Endothelial cell of umbilical vein (primary cell): ENCODE results near the gene DUS1L. TPM values are rescaled to one million over a fixed set of nuclear protein-coding genes. Genes with fewer than 3 reads are reported as not detected.

Experiments used
- BruUV-seq: library from RNA; stranded (reverse); fragments of 400-500 nt; replicated peaks from 2 replicates; lab custom pipeline; 2021; lab: Mats Ljungman, UMichigan
- CTCF ChIA-PET: fragments of 300-600, 350-600 bp; sonication (Branson Sonifier 250); formaldehyde crosslinking; loops from one replicate; lab custom pipeline; 2021; ENCODE audit warnings: antibody characterized with exemption, inconsistent platforms; lab: Charles Lee
- POLR2A ChIA-PET: fragments of 300-600, 350-600 bp; sonication (Branson Sonifier 250); formaldehyde crosslinking; loops from one replicate; lab custom pipeline; 2021; ENCODE audit warnings: antibody characterized with exemption, inconsistent platforms; lab: Charles Lee
- DNase-seq: peaks from one replicate; pipeline ENCODE4 v3.0.0-alpha.2; 2011; ENCODE audit warnings: low read depth, low spot score
- FAIRE-seq: peaks from 2 replicates; lab custom pipeline; 2011; peaks lifted over from hg19 to GRCh38; lab: Jason Lieb, UNC
- H2AFZ ChIP-seq: 2 replicates; pipeline ENCODE4 v1.6.0; 2012; ENCODE audit warnings: low read depth, low read length, control low read depth, inconsistent platforms
- H3K27ac ChIP-seq: 2 replicates; pipeline ENCODE4 v1.5.1; 2011; ENCODE audit warnings: low read depth, mild to moderate bottlenecking, control low read depth, low read length, moderate library complexity; ENCODE audit not compliant: insufficient read depth
- H3K27me3 ChIP-seq, 2 experiments: 2 replicates each; pipeline versions ENCODE4 v1.6.0 to v1.6.1; 2011; ENCODE audit warnings: low read length in 2 of 2, mixed read lengths in 1 of 2; ENCODE audit not compliant: control insufficient read depth in 2 of 2, insufficient read depth in 2 of 2
- H3K36me3 ChIP-seq, 2 experiments: 2 replicates in 1 of 2; 3 replicates in 1 of 2; pipeline ENCODE4 v1.5.1; 2011; ENCODE audit warnings: low read length in 2 of 2, mild to moderate bottlenecking in 1 of 2, moderate library complexity in 1 of 2; ENCODE audit not compliant: control insufficient read depth in 2 of 2, insufficient read depth in 2 of 2; ENCODE audit errors: extremely low read depth in 1 of 2
- H3K4me1 ChIP-seq: 3 replicates; pipeline ENCODE4 v1.5.1; 2011; ENCODE audit warnings: mild to moderate bottlenecking, low read length; ENCODE audit not compliant: control insufficient read depth, insufficient read depth; ENCODE audit errors: extremely low read depth
- H3K4me2 ChIP-seq: 2 replicates; pipeline ENCODE4 v1.6.1; 2011; ENCODE audit warnings: low read length, control low read depth, mixed read lengths; ENCODE audit not compliant: insufficient read depth
- H3K4me3 ChIP-seq, 3 experiments: fragments of 200-600 bp in 1 of 3; sonication (generic), shearing (Covaris generic) in 1 of 3; replicated peaks in 1 of 3; 2 replicates each; pipeline ENCODE4 v1.5.1; 2011 to 2016; ENCODE audit warnings: control low read depth in 3 of 3, low read length in 3 of 3, mild to moderate bottlenecking in 2 of 3, inconsistent platforms in 1 of 3, low read depth in 1 of 3, moderate library complexity in 1 of 3; ENCODE audit not compliant: insufficient read depth in 1 of 3
- H3K79me2 ChIP-seq: 2 replicates; pipeline ENCODE4 v1.6.0; 2012; ENCODE audit warnings: low read length, inconsistent platforms; ENCODE audit not compliant: control insufficient read depth, insufficient read depth
- H3K9ac ChIP-seq: replicated peaks from 2 replicates; pipeline ENCODE3; 2011; ENCODE audit warnings: low read length, control low read depth; ENCODE audit not compliant: insufficient read depth; ENCODE audit errors: extremely low read depth
- H3K9me1 ChIP-seq: replicated peaks from 3 replicates; pipeline ENCODE4 v1.6.0; 2011; ENCODE audit warnings: mild to moderate bottlenecking, low read length; ENCODE audit not compliant: control insufficient read depth, insufficient read depth; ENCODE audit errors: extremely low read depth
- H3K9me3 ChIP-seq: replicated peaks from 2 replicates; pipeline ENCODE4 v1.5.1; 2012; ENCODE audit warnings: low read length, inconsistent platforms; ENCODE audit not compliant: control insufficient read depth, insufficient read depth
- H4K20me1 ChIP-seq: replicated peaks from 2 replicates; pipeline ENCODE3; 2011; ENCODE audit warnings: mild to moderate bottlenecking, low read length; ENCODE audit not compliant: control insufficient read depth, insufficient read depth; ENCODE audit errors: extremely low read depth
- EZH2 ChIP-seq: IDR thresholded peaks from 2 replicates; pipeline ENCODE4 v1.6.1; 2012; ENCODE audit warnings: borderline replicate concordance, low read depth, mild to moderate bottlenecking, moderate library complexity, low read length, inconsistent platforms; ENCODE audit not compliant: severe bottlenecking
- FOS ChIP-seq: IDR thresholded peaks from 2 replicates; pipeline ENCODE4 v1.6.1; 2011; ENCODE audit warnings: mild to moderate bottlenecking, low read length, moderate library complexity, borderline replicate concordance; ENCODE audit not compliant: insufficient read depth
- GATA2 ChIP-seq: IDR thresholded peaks from 2 replicates; pipeline ENCODE4 v1.7.0; 2011; ENCODE audit warnings: low read depth, mild to moderate bottlenecking, moderate library complexity, mixed read lengths, low read length; ENCODE audit not compliant: insufficient read length, insufficient read depth
- JUN ChIP-seq: IDR thresholded peaks from 2 replicates; pipeline ENCODE4 v1.6.1; 2011; ENCODE audit warnings: borderline replicate concordance, low read depth; ENCODE audit not compliant: insufficient read length, insufficient read depth
- MAX ChIP-seq: IDR thresholded peaks from 2 replicates; pipeline ENCODE4 v1.6.1; 2011; ENCODE audit not compliant: insufficient read depth, insufficient read length
- MYC ChIP-seq: IDR thresholded peaks from one replicate; pipeline ENCODE4 v1.6.1; 2011; ENCODE audit warnings: mild to moderate bottlenecking, low read depth, low read length
- POLR2A ChIP-seq: IDR thresholded peaks from 2 replicates; pipeline ENCODE4 v1.6.1; 2012; ENCODE audit warnings: low read depth, mild to moderate bottlenecking, control low read depth, low read length
- POLR2AphosphoS5 ChIP-seq: IDR thresholded peaks from 2 replicates; pipeline ENCODE4 v1.6.1; 2012; ENCODE audit warnings: low read depth, mild to moderate bottlenecking, control low read depth, low read length, moderate library complexity; ENCODE audit not compliant: insufficient read depth
- dilution Hi-C: fragments of 300-500 bp; cut with MboI; formaldehyde crosslinking; loops from one replicate; pipeline ENCODE4 v1.15.0; 2019; ENCODE audit warnings: low sequenced_read_pairs; ENCODE audit not compliant: extremely low pct_ligation_motif_present
- intact Hi-C: fragments of 100-400 bp; cut with micrococcal nuclease; formaldehyde crosslinking; loops from one replicate; pipeline ENCODE4 v1.10.0; 2022
- polyA plus RNA-seq, 4 experiments: library from polyadenylated mRNA; depleted of rRNA in 3 of 4; stranded (reverse) in 3 of 4; unstranded in 1 of 4; fragments of >200 nt; gene quantifications; 2 replicates each; pipeline versions ENCODE4 v1.2.1 to v1.2.3, GENCODE V29; 2011 to 2012; ENCODE audit warnings: missing spikeins in 1 of 4
- total RNA-seq: library from RNA; stranded (reverse); gene quantifications from 2 replicates; pipeline ENCODE4 v1.2.3, GENCODE V29; 2021
- TF ChIP-seq, protein P1 (sequence below), 2 donors: IDR thresholded peaks; 1 replicate in 1 of 2; 2 replicates in 1 of 2; pipeline ENCODE4 v1.5.1; 2011; ENCODE audit warnings: low read length in 2 of 2, mild to moderate bottlenecking in 2 of 2, moderate library complexity in 2 of 2, control low read depth in 1 of 2, inconsistent platforms in 1 of 2, low read depth in 1 of 2; ENCODE audit not compliant: insufficient read depth in 1 of 2; ENCODE audit errors: extremely low read depth in 1 of 2

The DUS1L gene
- total and polyA plus RNA-seq, 2 donors (not counting 3 experiments of a cell fraction or from before 2014, with no cell fraction given) = 60.1 to 92.9 TPM

GRCh38 chr17:82014971-82015310 is 50.7 kb downstream of the DUS1L start:
- CTCF ChIA-PET = no interaction called here

DNA sequence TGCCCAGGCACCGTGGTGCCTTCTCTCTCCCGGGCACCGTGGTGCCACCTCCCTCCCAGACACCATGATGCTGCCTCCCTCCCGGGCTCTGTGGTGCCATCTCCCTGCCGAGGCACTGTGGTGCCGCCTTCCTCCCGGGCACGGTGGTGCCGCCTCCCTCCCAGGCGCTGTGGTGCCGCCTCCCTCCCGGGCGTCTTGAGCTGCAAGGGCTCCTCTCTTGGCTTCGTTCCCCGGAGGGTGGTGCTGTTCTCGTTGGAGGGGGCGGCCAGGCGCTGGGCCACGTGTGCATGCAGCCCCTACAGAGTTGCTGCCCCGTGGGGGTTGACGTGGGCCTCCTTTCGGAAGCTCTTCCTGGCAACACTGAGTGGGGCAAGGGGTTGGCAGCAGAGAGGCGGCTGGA is 51.2 kb downstream of the DUS1L start:
- CTCF ChIA-PET = interaction anchor here (1.5 to 2.3 kb wide), 2 partner anchors 11 to 55 kb away, joined by 5 to 12 read pairs; no protein-coding TSS in a partner anchor
- no peak for FAIRE-seq
- BruUV-seq = no TSS peak

More at GRCh38 chr17:82014971-82015310, 50.7 kb downstream of the DUS1L start:
- intact Hi-C loops (no loop called here), dilution Hi-C loops (no loop called here)
- POLR2A ChIA-PET = no interaction called here
- H3K36me3 ChIP-seq = no peaks in the 10 kb centered on the region
- FAIRE-seq (no peak), DNase-seq (no peak)
- no peak overlapping the region for H2AFZ ChIP-seq
- H3K9ac ChIP-seq = no peak overlapping the region
- H3K9me3 ChIP-seq = no peaks in the 10 kb centered on the region
- no peaks in the 10 kb centered on the region for H4K20me1 ChIP-seq
- H3K9me1 ChIP-seq = no peaks in the 10 kb centered on the region
- no peaks in the 10 kb centered on the region for H3K4me1 ChIP-seq
- H3K27me3 ChIP-seq = no peaks in the 10 kb centered on the region
- TF ChIP-seq JUN (no peak), POLR2AphosphoS5 (no peak), GATA2 (no peak), POLR2A (no peak), MYC (no peak)
- TF ChIP-seq, protein P1, sequence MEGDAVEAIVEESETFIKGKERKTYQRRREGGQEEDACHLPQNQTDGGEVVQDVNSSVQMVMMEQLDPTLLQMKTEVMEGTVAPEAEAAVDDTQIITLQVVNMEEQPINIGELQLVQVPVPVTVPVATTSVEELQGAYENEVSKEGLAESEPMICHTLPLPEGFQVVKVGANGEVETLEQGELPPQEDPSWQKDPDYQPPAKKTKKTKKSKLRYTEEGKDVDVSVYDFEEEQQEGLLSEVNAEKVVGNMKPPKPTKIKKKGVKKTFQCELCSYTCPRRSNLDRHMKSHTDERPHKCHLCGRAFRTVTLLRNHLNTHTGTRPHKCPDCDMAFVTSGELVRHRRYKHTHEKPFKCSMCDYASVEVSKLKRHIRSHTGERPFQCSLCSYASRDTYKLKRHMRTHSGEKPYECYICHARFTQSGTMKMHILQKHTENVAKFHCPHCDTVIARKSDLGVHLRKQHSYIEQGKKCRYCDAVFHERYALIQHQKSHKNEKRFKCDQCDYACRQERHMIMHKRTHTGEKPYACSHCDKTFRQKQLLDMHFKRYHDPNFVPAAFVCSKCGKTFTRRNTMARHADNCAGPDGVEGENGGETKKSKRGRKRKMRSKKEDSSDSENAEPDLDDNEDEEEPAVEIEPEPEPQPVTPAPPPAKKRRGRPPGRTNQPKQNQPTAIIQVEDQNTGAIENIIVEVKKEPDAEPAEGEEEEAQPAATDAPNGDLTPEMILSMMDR (IDR thresholded peaks at IDR 0.05; ENCODE audit: extremely low read depth in 1 of 2, insufficient read depth in 1 of 2, low read depth in 1 of 2, low read length in 2 of 2) = no peak
- H3K79me2 ChIP-seq = no peaks in the 10 kb centered on the region
- H3K27ac ChIP-seq = no peak overlapping the region
- no peak overlapping the region for H3K4me2 ChIP-seq
- no peak overlapping the region for H3K4me3 ChIP-seq
- BruUV-seq = no TSS peak

More for the DNA sequence above, 51.2 kb downstream of the DUS1L start:
- dilution Hi-C loops (no loop called here), intact Hi-C loops (no loop called here)
- Histone ChIP-seq H3K9ac (no peak overlapping the region), H3K9me3 (no peaks in the 10 kb centered on the region), H3K27ac (no peak overlapping the region), H3K4me1 (no peaks in the 10 kb centered on the region), H3K4me2 (no peak overlapping the region), H3K27me3 (no peaks in the 10 kb centered on the region), H3K79me2 (no peaks in the 10 kb centered on the region), H3K9me1 (no peaks in the 10 kb centered on the region), H3K4me3 (no peak overlapping the region), H4K20me1 (no peaks in the 10 kb centered on the region), H2AFZ (no peak overlapping the region), H3K36me3 (no peaks in the 10 kb centered on the region)
- TF ChIP-seq MYC = no peak
- TF ChIP-seq EZH2 = no peak
- TF ChIP-seq POLR2A = no peak
- TF ChIP-seq, protein P1 (IDR thresholded peaks at IDR 0.05; ENCODE audit: extremely low read depth in 1 of 2, insufficient read depth in 1 of 2, low read depth in 1 of 2, low read length in 2 of 2) = no peak
- no peak for TF ChIP-seq POLR2AphosphoS5
- TF ChIP-seq FOS = no peak
- TF ChIP-seq JUN = no peak
- TF ChIP-seq MAX = no peak
- no peak for DNase-seq
- POLR2A ChIA-PET = no interaction called here
